ENCODE results near the gene LRRK2.

Gene LRRK2

GRCh38 chr12:40310211-40310610 lies 85.4 kb downstream of the LRRK2 start:
- no peak overlapping the region for H3K4me3 ChIP-seq (ENCODE audit: insufficient read length, low read depth)
- no peaks in the 10 kb centered on the region for H3K9me3 ChIP-seq (ENCODE audit: insufficient read depth, low read length)
- H3K9ac ChIP-seq (ENCODE audit: insufficient read length, low read depth): no peak overlapping the region
- DNase-seq (ENCODE audit: low read depth, low spot score): no peak
- no peaks in the 10 kb centered on the region for H3K27me3 ChIP-seq (ENCODE audit: insufficient read depth, insufficient read length)
- TF ChIP-seq YY1 (IDR thresholded peaks at IDR 0.05; ENCODE audit: insufficient read depth, insufficient read length) (no peak), SUZ12 (IDR thresholded peaks at IDR 0.05; ENCODE audit: extremely low read depth, insufficient read depth, insufficient read length) (no peak), ZNF274 (IDR thresholded peaks at IDR 0.05; ENCODE audit: low read depth, low read length) (no peak)
- H3K4me1 ChIP-seq (ENCODE audit: insufficient read depth, insufficient read length): no peaks in the 10 kb centered on the region
- H3K36me3 ChIP-seq (ENCODE audit: insufficient read depth, insufficient read length, low read length): no peaks in the 10 kb centered on the region

- TF ChIP-seq SUZ12 (IDR thresholded peaks at IDR 0.05; ENCODE audit: extremely low read depth, insufficient read depth, insufficient read length): no peak
- no peak for TF ChIP-seq YY1 (IDR thresholded peaks at IDR 0.05; ENCODE audit: insufficient read depth, insufficient read length)
- no peak for TF ChIP-seq ZNF274 (IDR thresholded peaks at IDR 0.05; ENCODE audit: low read depth, low read length)
- no peak overlapping the region for H3K4me3 ChIP-seq (ENCODE audit: insufficient read length, low read depth)
These were observed 87.4 kb downstream of the LRRK2 start for GRCh38 chr12:40312196-40312595.

GRCh38 chr12:40312982-40313576 lies 88.3 kb downstream of the LRRK2 start:
- Histone ChIP-seq H3K4me1 (ENCODE audit: insufficient read depth, insufficient read length) (no peaks in the 10 kb centered on the region), H3K36me3 (ENCODE audit: insufficient read depth, insufficient read length, low read length) (no peaks in the 10 kb centered on the region), H3K27me3 (ENCODE audit: insufficient read depth, insufficient read length) (no peaks in the 10 kb centered on the region), H3K9me3 (ENCODE audit: insufficient read depth, low read length) (no peaks in the 10 kb centered on the region), H3K9ac (ENCODE audit: insufficient read length, low read depth) (no peak overlapping the region), H3K4me3 (ENCODE audit: insufficient read length, low read depth) (no peak overlapping the region)
- TF ChIP-seq YY1 (IDR thresholded peaks at IDR 0.05; ENCODE audit: insufficient read depth, insufficient read length) (no peak), SUZ12 (IDR thresholded peaks at IDR 0.05; ENCODE audit: extremely low read depth, insufficient read depth, insufficient read length) (no peak), ZNF274 (IDR thresholded peaks at IDR 0.05; ENCODE audit: low read depth, low read length) (no peak)
- DNase-seq (ENCODE audit: low read depth, low spot score): no peak

More at GRCh38 chr12:40312196-40312595, 87.4 kb downstream of the LRRK2 start:
- Histone ChIP-seq H3K27me3 (ENCODE audit: insufficient read depth, insufficient read length) (no peaks in the 10 kb centered on the region), H3K9me3 (ENCODE audit: insufficient read depth, low read length) (no peaks in the 10 kb centered on the region), H3K4me1 (ENCODE audit: insufficient read depth, insufficient read length) (no peaks in the 10 kb centered on the region), H3K9ac (ENCODE audit: insufficient read length, low read depth) (no peak overlapping the region), H3K36me3 (ENCODE audit: insufficient read depth, insufficient read length, low read length) (no peaks in the 10 kb centered on the region)
- DNase-seq (ENCODE audit: low read depth, low spot score): no peak

- DNase-seq (ENCODE audit: low read depth, low spot score): no peak
- Histone ChIP-seq H3K4me1 (ENCODE audit: insufficient read depth, insufficient read length) (no peaks in the 10 kb centered on the region), H3K4me3 (ENCODE audit: insufficient read length, low read depth) (no peak overlapping the region), H3K9ac (ENCODE audit: insufficient read length, low read depth) (no peak overlapping the region), H3K9me3 (ENCODE audit: insufficient read depth, low read length) (no peaks in the 10 kb centered on the region), H3K27me3 (ENCODE audit: insufficient read depth, insufficient read length) (no peaks in the 10 kb centered on the region), H3K36me3 (ENCODE audit: insufficient read depth, insufficient read length, low read length) (no peaks in the 10 kb centered on the region)
- TF ChIP-seq ZNF274 (IDR thresholded peaks at IDR 0.05; ENCODE audit: low read depth, low read length) (no peak), YY1 (IDR thresholded peaks at IDR 0.05; ENCODE audit: insufficient read depth, insufficient read length) (no peak), SUZ12 (IDR thresholded peaks at IDR 0.05; ENCODE audit: extremely low read depth, insufficient read depth, insufficient read length) (no peak)
These were observed 89.1 kb downstream of the LRRK2 start for GRCh38 chr12:40313928-40314327.

- no peak for DNase-seq (ENCODE audit: low read depth, low spot score)
- Histone ChIP-seq H3K4me1 (ENCODE audit: insufficient read depth, insufficient read length) (no peaks in the 10 kb centered on the region), H3K9ac (ENCODE audit: insufficient read length, low read depth) (no peak overlapping the region), H3K36me3 (ENCODE audit: insufficient read depth, insufficient read length, low read length) (no peaks in the 10 kb centered on the region), H3K4me3 (ENCODE audit: insufficient read length, low read depth) (no peak overlapping the region), H3K9me3 (ENCODE audit: insufficient read depth, low read length) (no peaks in the 10 kb centered on the region), H3K27me3 (ENCODE audit: insufficient read depth, insufficient read length) (no peaks in the 10 kb centered on the region)
- no peak for TF ChIP-seq ZNF274 (IDR thresholded peaks at IDR 0.05; ENCODE audit: low read depth, low read length)
- no peak for TF ChIP-seq YY1 (IDR thresholded peaks at IDR 0.05; ENCODE audit: insufficient read depth, insufficient read length)
- no peak for TF ChIP-seq SUZ12 (IDR thresholded peaks at IDR 0.05; ENCODE audit: extremely low read depth, insufficient read depth, insufficient read length)
These were observed 90.1 kb downstream of the LRRK2 start for GRCh38 chr12:40314927-40315326.

GRCh38 chr12:40315375-40315774 lies 90.6 kb downstream of the LRRK2 start:
- no peak for DNase-seq (ENCODE audit: low read depth, low spot score)
- Histone ChIP-seq H3K4me3 (ENCODE audit: insufficient read length, low read depth) (no peak overlapping the region), H3K9me3 (ENCODE audit: insufficient read depth, low read length) (no peaks in the 10 kb centered on the region), H3K4me1 (ENCODE audit: insufficient read depth, insufficient read length) (no peaks in the 10 kb centered on the region), H3K27me3 (ENCODE audit: insufficient read depth, insufficient read length) (no peaks in the 10 kb centered on the region), H3K9ac (ENCODE audit: insufficient read length, low read depth) (no peak overlapping the region), H3K36me3 (ENCODE audit: insufficient read depth, insufficient read length, low read length) (no peaks in the 10 kb centered on the region)
- no peak for TF ChIP-seq ZNF274 (IDR thresholded peaks at IDR 0.05; ENCODE audit: low read depth, low read length)
- TF ChIP-seq YY1 (IDR thresholded peaks at IDR 0.05; ENCODE audit: insufficient read depth, insufficient read length): no peak
- TF ChIP-seq SUZ12 (IDR thresholded peaks at IDR 0.05; ENCODE audit: extremely low read depth, insufficient read depth, insufficient read length): no peak

GRCh38 chr12:40324261-40324660 lies 99.5 kb downstream of the LRRK2 start:
- Histone ChIP-seq H3K27me3 (ENCODE audit: insufficient read depth, insufficient read length) (no peaks in the 10 kb centered on the region), H3K4me3 (ENCODE audit: insufficient read length, low read depth) (no peak overlapping the region), H3K36me3 (ENCODE audit: insufficient read depth, insufficient read length, low read length) (no peaks in the 10 kb centered on the region), H3K9ac (ENCODE audit: insufficient read length, low read depth) (no peak overlapping the region), H3K9me3 (ENCODE audit: insufficient read depth, low read length) (no peaks in the 10 kb centered on the region), H3K4me1 (ENCODE audit: insufficient read depth, insufficient read length) (no peaks in the 10 kb centered on the region)
- no peak for DNase-seq (ENCODE audit: low read depth, low spot score)
- no peak for TF ChIP-seq ZNF274 (IDR thresholded peaks at IDR 0.05; ENCODE audit: low read depth, low read length)
- TF ChIP-seq YY1 (IDR thresholded peaks at IDR 0.05; ENCODE audit: insufficient read depth, insufficient read length): no peak
- no peak for TF ChIP-seq SUZ12 (IDR thresholded peaks at IDR 0.05; ENCODE audit: extremely low read depth, insufficient read depth, insufficient read length)

Measured in NT2/D1 (cell line).